Activated T-cell treated with anti-CD3 and anti-CD28 coated beads, Interleukin-2, amount 50 U/mL, for 4 hours (primary cell): ENCODE data around the gene CCNC. TPM values are rescaled to one million over a fixed set of nuclear protein-coding genes. Genes with fewer than 3 reads are reported as not detected.
A peak's percentile ranks its signal among the peaks of the same experiment; 100 is the strongest.

Experiments
- ATAC-seq, 2 donors: fragments of 200-7000 bp; cut with Tn5 transposase; one replicate each; pipeline ENCODE4 v1.10.0; 2021
- DNase-seq: peaks from one replicate; pipeline ENCODE4 v3.0.0-alpha.2; 2020
- H3K27me3 Mint-ChIP-seq: one replicate; pipeline ENCODE4 v1.8.0; 2021; ENCODE audit warnings: low read depth, mixed read lengths
- H3K36me3 Mint-ChIP-seq: one replicate; pipeline ENCODE4 v1.8.0; 2022; ENCODE audit warnings: mixed read lengths; ENCODE audit not compliant: insufficient read depth
- H3K4me1 Mint-ChIP-seq: one replicate; pipeline ENCODE4 v1.8.0; 2021; ENCODE audit warnings: low read depth, mixed read lengths
- H3K4me3 Mint-ChIP-seq: one replicate; pipeline ENCODE4 v1.8.0; 2021; ENCODE audit warnings: mild to moderate bottlenecking, moderate library complexity, mixed read lengths
- H3K9me3 Mint-ChIP-seq: one replicate; pipeline ENCODE4 v1.8.0; 2021; ENCODE audit warnings: mixed read lengths
- total RNA-seq, 3 donors: library from RNA; stranded (reverse); gene quantifications; one replicate each; pipeline ENCODE4 v1.2.1, GENCODE V29; 2021

CCNC gene
- total RNA-seq, 3 donors from 2014 or later, result 77.9 to 83.7 (median 78.1) TPM

DNA sequence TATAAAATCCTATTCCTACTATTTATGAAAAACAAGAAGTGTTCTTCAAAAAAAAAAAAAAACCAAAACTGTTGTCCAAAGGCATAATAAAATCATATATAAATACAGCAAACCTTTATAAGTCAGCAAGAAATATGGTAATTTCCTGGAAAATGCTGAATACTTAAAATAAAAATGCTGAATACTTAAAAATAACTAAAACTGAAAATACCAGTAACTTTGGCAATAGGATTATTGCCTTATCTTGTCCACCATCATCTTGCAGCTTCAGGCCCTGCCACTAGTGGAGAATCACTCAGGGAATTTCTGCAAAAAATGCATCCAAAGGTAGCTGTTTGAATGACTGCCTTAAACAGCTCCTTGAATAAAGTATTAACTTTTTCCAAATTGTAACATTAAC lies 24.5 kb downstream of the CCNC start:
- no peak for ATAC-seq

DNA sequence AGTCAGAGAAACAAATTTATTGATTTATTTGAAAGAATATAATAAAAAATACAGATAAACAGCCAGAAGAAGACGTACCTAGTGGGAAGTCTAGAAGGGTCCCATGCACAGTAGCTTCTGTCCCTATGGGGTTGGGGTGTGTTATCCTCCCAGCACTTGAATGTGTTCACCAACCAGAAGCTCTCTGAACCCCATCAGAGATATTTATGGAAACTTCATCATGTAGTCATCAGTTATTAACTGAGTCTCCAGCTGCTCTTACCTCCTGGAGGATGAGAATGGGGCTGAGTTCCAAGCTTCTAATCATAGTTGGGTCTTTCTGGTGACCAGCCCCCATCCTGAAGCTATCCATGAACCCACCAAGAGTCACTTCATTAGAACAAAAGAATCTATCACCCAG lies 37.8 kb downstream of the CCNC start:
- Mint-ChIP-seq H3K4me3 (no peak overlapping the region), H3K9me3 (no peaks in the 10 kb centered on the region), H3K27me3 (no peaks in the 10 kb centered on the region), H3K36me3 (peaks cover 8% of the 10 kb centered on the region), H3K4me1 (no peaks in the 10 kb centered on the region)
- no peak for DNase-seq
- ATAC-seq, result no peak

More for the DNA sequence above, 24.5 kb downstream of the CCNC start:
- no peaks in the 10 kb centered on the region for H3K9me3 Mint-ChIP-seq
- no peaks in the 10 kb centered on the region for H3K4me1 Mint-ChIP-seq
- H3K4me3 Mint-ChIP-seq, result no peak overlapping the region
- no peak for DNase-seq
- peaks cover 40% of the 10 kb centered on the region for H3K36me3 Mint-ChIP-seq
- H3K27me3 Mint-ChIP-seq, result no peaks in the 10 kb centered on the region

DNA sequence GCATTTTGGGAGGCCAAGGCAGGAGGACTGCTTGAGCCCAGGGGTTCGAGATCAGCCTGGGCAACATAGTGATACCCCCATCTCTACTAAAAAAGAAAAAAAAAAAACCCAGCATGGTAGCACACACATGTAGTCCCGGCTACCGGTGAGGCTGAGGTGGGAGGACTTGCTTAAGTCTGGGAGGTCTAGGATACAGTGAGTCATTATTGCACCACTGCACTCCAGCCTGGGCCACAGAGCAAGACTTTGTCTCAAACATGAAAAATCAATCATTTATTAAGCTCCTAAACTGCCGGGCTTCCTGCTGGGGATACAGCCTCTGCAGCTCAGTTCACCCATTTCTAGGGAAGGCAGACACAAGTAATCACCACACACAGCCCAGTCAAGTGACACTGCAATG lies 45.9 kb downstream of the CCNC start:
- ATAC-seq (no peak), DNase-seq (no peak)
- no peaks in the 10 kb centered on the region for H3K9me3 Mint-ChIP-seq
- H3K4me3 Mint-ChIP-seq, result no peak overlapping the region
- no peaks in the 10 kb centered on the region for H3K36me3 Mint-ChIP-seq
- H3K4me1 Mint-ChIP-seq, result peaks cover 13% of the 10 kb centered on the region
- no peaks in the 10 kb centered on the region for H3K27me3 Mint-ChIP-seq

DNA sequence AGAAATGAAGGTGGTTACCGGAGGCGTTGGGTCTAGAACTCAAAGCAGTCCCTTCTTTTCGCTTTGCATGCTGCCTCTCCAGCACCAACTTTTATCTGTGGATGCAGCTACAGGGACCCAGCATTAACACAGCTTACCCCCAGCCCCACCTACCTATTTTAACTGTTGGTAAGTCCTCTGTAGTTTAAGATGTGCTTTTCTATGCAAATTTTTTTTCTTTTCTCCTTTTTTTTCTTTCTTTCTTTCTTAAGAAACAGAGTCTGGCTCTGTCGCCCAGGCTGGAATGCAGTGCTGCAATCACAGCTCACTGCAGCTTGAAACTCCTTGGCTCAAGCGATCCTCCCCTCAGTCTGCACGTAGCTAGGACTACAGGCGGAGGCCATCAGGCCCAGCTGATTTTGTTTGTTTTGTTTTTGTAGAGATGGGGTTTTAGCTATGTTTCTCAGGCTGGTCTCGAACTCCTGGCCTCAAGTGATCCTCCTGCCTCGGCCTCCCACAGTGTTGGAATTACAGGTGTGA lies 46.8 kb downstream of the CCNC start:
- Mint-ChIP-seq H3K4me3 (peak overlapping the region; percentile 92), H3K4me1 (peaks cover 13% of the 10 kb centered on the region)
- ATAC-seq, result peak in 1 of 2 donors; percentile 26

DNA sequence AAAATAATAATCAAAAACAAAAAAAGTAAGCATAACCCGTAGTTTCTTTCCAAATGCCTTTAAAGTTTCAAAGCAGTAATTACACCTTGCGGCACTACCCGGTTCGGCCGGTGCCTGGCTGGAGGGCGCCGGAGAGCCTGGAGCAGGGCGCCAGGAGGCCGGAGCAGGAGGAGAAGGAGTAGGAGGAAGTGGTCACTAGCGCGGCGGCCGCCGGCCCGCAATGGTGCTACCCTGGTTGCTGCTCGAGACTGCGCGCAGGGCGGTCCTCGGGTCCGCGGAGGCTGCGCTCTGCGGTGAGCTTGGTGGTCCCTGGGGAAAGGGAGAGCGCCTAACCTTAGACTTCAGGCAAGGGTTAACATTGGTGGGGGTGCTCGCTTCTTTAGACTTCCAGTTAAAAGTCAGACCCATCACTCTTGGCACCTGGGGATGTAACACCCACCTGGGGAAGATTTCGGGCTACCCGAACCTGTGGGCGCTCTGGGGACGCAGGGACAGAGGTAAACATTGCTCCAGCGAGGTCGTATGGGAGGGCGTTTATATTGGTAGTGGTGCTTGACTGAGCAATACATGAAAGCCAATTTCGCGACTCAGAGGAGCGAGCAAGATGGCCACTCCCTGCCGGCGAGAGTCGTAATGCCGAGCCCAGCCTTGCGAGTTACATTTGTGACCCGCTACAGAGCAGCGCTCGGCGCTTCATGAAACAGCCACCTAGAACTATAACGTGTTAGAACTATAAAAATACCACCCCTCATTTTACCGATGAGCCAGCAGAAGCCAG lies 47.4 kb downstream of the CCNC start:
- ATAC-seq, result peak; percentile 93
- Mint-ChIP-seq H3K27me3 (no peaks in the 10 kb centered on the region), H3K36me3 (no peaks in the 10 kb centered on the region), H3K9me3 (no peaks in the 10 kb centered on the region), H3K4me1 (peaks cover 17% of the 10 kb centered on the region), H3K4me3 (peak overlapping the region; percentile 92)
- peak; percentile 55 for DNase-seq

More for the DNA sequence above, 46.8 kb downstream of the CCNC start:
- Mint-ChIP-seq H3K27me3 (no peaks in the 10 kb centered on the region), H3K9me3 (no peaks in the 10 kb centered on the region), H3K36me3 (no peaks in the 10 kb centered on the region)
- no peak for DNase-seq

DNA sequence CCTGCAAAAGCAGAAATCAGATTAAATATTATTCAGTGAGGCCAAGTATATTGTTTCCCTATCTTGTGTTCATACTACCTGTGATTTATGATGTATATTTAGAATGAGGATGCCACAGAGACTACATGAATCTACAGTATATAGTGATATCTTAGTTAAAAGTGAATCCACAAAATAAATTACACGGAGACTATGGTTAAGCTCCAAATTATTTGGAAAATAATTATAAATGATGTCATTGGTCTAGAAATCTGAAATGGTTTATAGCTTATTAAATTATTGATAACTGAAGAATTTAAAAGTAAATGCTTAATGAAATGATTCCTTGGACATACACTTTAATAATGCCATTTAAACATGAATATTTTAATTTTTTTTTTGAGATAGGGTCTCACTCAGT lies 49.0 kb downstream of the CCNC start:
- no peak overlapping the region for H3K4me3 Mint-ChIP-seq
- peaks cover 21% of the 10 kb centered on the region for H3K4me1 Mint-ChIP-seq
- ATAC-seq (no peak), DNase-seq (no peak)
- no peaks in the 10 kb centered on the region for H3K9me3 Mint-ChIP-seq
- H3K27me3 Mint-ChIP-seq, result no peaks in the 10 kb centered on the region
- no peaks in the 10 kb centered on the region for H3K36me3 Mint-ChIP-seq

DNA sequence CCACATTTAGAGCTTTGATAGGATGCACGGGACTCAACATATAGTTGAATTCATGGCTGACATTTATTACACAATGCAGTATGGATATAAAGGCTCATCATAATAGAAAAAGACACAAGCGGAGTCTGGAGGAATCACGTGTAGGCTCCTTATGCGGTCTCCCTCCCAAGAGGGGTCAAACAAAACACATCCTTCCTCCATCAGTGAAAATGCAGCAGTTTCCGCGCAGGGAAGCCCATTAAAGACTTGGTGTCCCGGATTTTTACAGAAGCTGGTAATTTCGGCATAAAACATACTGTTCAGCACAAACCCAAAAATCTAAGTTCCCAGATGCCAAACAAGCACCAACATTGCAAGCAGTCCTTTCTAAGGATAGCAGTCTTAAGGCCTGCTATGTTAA lies 54.4 kb downstream of the CCNC start:
- H3K36me3 Mint-ChIP-seq, result no peaks in the 10 kb centered on the region
- H3K4me1 Mint-ChIP-seq, result peaks cover 32% of the 10 kb centered on the region
- ATAC-seq, result no peak
- no peaks in the 10 kb centered on the region for H3K9me3 Mint-ChIP-seq
- peak overlapping the region; percentile 95 for H3K4me3 Mint-ChIP-seq
- H3K27me3 Mint-ChIP-seq, result no peaks in the 10 kb centered on the region
- DNase-seq, result no peak

DNA sequence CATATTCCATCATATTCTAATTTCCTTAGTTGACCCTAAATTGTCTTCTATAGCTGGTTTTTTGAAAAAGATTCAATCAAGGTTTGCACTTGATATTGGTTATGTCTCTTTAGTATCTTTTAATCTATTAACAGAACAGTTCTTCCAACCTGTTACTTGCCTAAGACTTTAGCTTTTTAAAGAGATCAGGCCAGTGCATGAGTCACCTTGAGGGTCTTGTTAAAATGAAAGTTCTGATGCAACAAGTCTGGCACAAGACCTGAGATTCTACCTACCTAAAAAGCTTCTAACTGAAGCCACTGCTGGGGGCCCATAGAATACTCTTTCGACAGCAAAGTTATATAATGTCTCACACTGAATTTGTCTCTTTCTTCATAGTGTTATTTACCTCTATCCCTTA lies 56.4 kb downstream of the CCNC start:
- Mint-ChIP-seq H3K9me3 (no peaks in the 10 kb centered on the region), H3K4me1 (peaks cover 32% of the 10 kb centered on the region), H3K36me3 (peaks cover 3% of the 10 kb centered on the region), H3K27me3 (no peaks in the 10 kb centered on the region), H3K4me3 (no peak overlapping the region)
- no peak for DNase-seq
- ATAC-seq, result no peak

DNA sequence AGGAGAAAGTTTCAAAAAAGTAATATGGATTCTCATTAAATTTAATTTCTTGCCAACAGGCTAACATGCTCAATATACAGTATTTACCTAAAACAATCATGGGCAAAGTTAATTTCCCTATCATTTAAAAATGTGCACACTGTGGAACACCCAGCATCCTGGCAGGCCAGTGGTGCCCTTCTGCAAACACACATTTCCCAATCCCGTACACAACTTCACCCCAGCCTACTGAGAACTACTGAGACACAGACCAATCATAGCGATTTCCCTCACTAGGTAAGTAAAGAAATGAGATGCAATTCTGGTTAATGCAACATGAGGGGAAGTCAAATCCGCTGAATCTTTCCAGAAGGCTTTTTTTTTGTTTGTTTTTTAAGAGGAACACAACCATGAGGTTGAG lies 60.8 kb downstream of the CCNC start:
- Mint-ChIP-seq H3K4me1 (peaks cover 5% of the 10 kb centered on the region), H3K36me3 (peaks cover 18% of the 10 kb centered on the region), H3K4me3 (no peak overlapping the region), H3K9me3 (no peaks in the 10 kb centered on the region), H3K27me3 (no peaks in the 10 kb centered on the region)
- DNase-seq, result no peak
- ATAC-seq, result no peak

DNA sequence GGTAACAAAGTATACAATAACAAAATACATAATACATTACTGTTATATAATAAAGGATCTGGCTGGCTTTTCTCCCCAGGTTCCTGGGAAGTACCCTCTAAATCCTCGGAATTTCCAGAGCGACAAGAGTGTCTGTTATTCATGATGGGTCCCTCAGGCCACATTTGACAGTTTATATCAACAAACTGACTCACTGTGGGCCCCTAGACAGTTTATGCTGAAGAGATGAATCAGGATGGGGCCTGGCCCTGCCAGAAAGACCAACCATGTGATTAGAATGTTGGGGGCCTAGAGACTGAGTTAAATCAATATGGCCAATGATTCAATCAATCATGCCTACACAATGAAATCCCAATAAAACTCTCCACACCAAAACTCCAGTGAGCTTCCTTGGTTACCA lies 66.7 kb downstream of the CCNC start:
- DNase-seq (no peak), ATAC-seq (no peak)
- Mint-ChIP-seq H3K36me3 (peaks cover 36% of the 10 kb centered on the region), H3K9me3 (no peaks in the 10 kb centered on the region), H3K4me1 (peaks cover 5% of the 10 kb centered on the region), H3K4me3 (no peak overlapping the region), H3K27me3 (no peaks in the 10 kb centered on the region)

DNA sequence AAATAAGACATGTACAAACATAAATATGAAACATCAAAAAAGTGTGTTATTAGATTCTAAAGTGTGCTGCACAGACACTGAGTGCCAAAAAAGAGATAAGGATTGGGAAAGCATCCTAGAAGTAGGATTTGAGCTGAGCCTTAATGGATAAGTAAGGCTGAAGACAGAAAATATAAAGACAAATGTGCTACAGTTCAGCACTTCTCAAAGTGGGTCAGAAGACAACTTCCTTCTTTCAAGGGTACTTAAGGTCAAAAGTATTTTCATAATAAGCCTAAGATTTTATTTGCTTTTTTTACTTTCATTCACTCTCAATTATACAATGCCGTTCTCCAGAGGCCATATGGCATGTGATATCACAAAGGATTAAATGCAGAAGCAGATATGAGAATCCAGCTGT lies 70.0 kb downstream of the CCNC start:
- Mint-ChIP-seq H3K27me3 (no peaks in the 10 kb centered on the region), H3K4me1 (peaks cover 5% of the 10 kb centered on the region), H3K4me3 (no peak overlapping the region), H3K36me3 (peaks cover 25% of the 10 kb centered on the region), H3K9me3 (no peaks in the 10 kb centered on the region)
- DNase-seq (no peak), ATAC-seq (no peak)

DNA sequence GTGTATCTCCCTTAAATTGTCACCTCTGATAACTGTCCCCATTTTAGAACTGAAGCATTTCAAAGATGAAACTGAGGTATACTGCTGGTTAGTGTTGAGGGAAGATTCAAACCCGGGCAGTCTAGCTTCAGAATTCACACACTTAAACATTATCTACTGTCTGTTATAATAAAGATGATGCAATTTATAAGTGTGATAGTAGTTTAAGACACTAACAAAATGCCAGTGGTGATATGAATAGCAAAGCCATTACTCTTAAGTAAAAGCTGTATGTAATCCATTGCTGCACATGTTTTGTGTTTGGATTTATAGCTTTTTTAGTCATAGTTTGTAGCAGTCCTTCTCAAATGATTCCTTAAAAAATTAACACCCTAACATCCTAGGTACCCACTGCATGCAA lies 73.0 kb downstream of the CCNC start:
- H3K4me1 Mint-ChIP-seq, result peaks cover 15% of the 10 kb centered on the region
- no peak for DNase-seq
- H3K27me3 Mint-ChIP-seq, result no peaks in the 10 kb centered on the region
- H3K36me3 Mint-ChIP-seq, result peaks cover 13% of the 10 kb centered on the region
- no peak for ATAC-seq
- H3K4me3 Mint-ChIP-seq, result no peak overlapping the region
- H3K9me3 Mint-ChIP-seq, result no peaks in the 10 kb centered on the region

Other genes with a start within 250 kb of the CCNC start
- gene FAXC, start 219.0 kb downstream of the CCNC start, total RNA-seq, result not detected
- gene COQ3, start 174.5 kb downstream of the CCNC start, total RNA-seq, result 10 to 100 TPM; 18.3 to 23.3 (median 18.6) TPM
- gene PNISR, start 143.4 kb downstream of the CCNC start, total RNA-seq, result 10 to 100 TPM; 73.7 to 80.0 (median 76.4) TPM
- 10 to 100 TPM in 2 of 3 donors, 1 to 10 TPM in 1; 10.0 to 10.2 (median 10.1) TPM for gene USP45, start 53.2 kb downstream of the CCNC start, total RNA-seq
- under 1 TPM in 1 of 3 donors, not detected in 2; 0.13 TPM for gene PRDM13, start 38.2 kb upstream of the CCNC start, total RNA-seq